DOHH2 (cell line): Measurements from ENCODE around the gene JARID2.

Source experiments
- H3F3A ChIP-seq: fragments of 200-600 bp; sonication (generic), shearing (Covaris generic); 2 replicates; pipeline ENCODE4 v1.6.0; 2016; ENCODE audit warnings: antibody characterized with exemption, mild to moderate bottlenecking; ENCODE audit not compliant: control insufficient read depth, insufficient read depth
- H3K27ac ChIP-seq: fragments of 200-600 bp; sonication (generic); 2 replicates; pipeline ENCODE4 v1.5.1; 2014; ENCODE audit warnings: low read depth, mild to moderate bottlenecking, low read length, moderate library complexity
- H3K27me3 ChIP-seq: fragments of 200-600 bp; sonication (generic); 2 replicates; pipeline ENCODE4 v1.6.1; 2014; ENCODE audit warnings: mild to moderate bottlenecking, low read length, mixed read lengths; ENCODE audit not compliant: control insufficient read depth
- H3K36me3 ChIP-seq: fragments of 200-600 bp; sonication (generic); 2 replicates; pipeline ENCODE4 v1.6.1; 2014; ENCODE audit warnings: mild to moderate bottlenecking, low read length, moderate library complexity, mixed read lengths; ENCODE audit not compliant: control insufficient read depth
- H3K4me1 ChIP-seq: fragments of 200-600 bp; sonication (generic); 2 replicates; pipeline ENCODE4 v1.6.1; 2014; ENCODE audit warnings: mild to moderate bottlenecking, low read length, mixed read lengths; ENCODE audit not compliant: control insufficient read depth
- H3K4me2 ChIP-seq: fragments of 200-600 bp; sonication (generic); 2 replicates; pipeline ENCODE4 v1.6.0; 2014; ENCODE audit warnings: mild to moderate bottlenecking, low read length, moderate library complexity
- H3K4me3 ChIP-seq: fragments of 200-600 bp; sonication (generic); 2 replicates; pipeline ENCODE4 v1.5.1; 2014; ENCODE audit warnings: mild to moderate bottlenecking, low read length, mixed read lengths
- H3K79me2 ChIP-seq: fragments of 200-600 bp; sonication (generic); 2 replicates; pipeline ENCODE4 v1.6.1; 2014; ENCODE audit warnings: mild to moderate bottlenecking, low read length, mixed read lengths; ENCODE audit not compliant: control insufficient read depth
- H3K9me2 ChIP-seq: fragments of 200-600 bp; sonication (generic); replicated peaks from 2 replicates; pipeline ENCODE4 v1.6.1; 2014; ENCODE audit warnings: mild to moderate bottlenecking, low read length, mixed read lengths; ENCODE audit not compliant: control insufficient read depth
- H3K9me3 ChIP-seq: fragments of 200-600 bp; sonication (generic); 2 replicates; pipeline ENCODE4 v1.6.1; 2014; ENCODE audit warnings: antibody characterized with exemption, low read length, mixed read lengths; ENCODE audit not compliant: control insufficient read depth, insufficient read depth
- H4K20me1 ChIP-seq: fragments of 200-600 bp; sonication (generic); 2 replicates; pipeline ENCODE4 v1.6.0; 2014; ENCODE audit warnings: low read depth, mild to moderate bottlenecking, antibody characterized with exemption, low read length, moderate library complexity; ENCODE audit not compliant: control insufficient read depth, insufficient read depth
- EZH2phosphoT487 ChIP-seq: fragments of 200-600 bp; sonication (generic); IDR thresholded peaks from 2 replicates; pipeline ENCODE4 v1.6.1; 2017; ENCODE audit warnings: borderline replicate concordance, mild to moderate bottlenecking, antibody characterized with exemption, low read length, moderate library complexity, mixed read lengths
- TF ChIP-seq, protein P1 (sequence below): fragments of 200-600 bp; sonication (generic); IDR thresholded peaks from one replicate; pipeline ENCODE4 v1.5.1; 2014; ENCODE audit warnings: antibody characterized with exemption, mild to moderate bottlenecking, low read depth, low read length; ENCODE audit not compliant: poor library complexity, severe bottlenecking

The JARID2 gene

GRCh38 chr6:15504040-15504495 lies 258.2 kb downstream of the JARID2 start:
- Histone ChIP-seq H3K79me2 (no peaks in the 10 kb centered on the region), H3F3A (no peaks in the 10 kb centered on the region), H3K9me2 (no peaks in the 10 kb centered on the region), H3K27me3 (no peaks in the 10 kb centered on the region), H3K9me3 (no peaks in the 10 kb centered on the region), H3K4me3 (no peak overlapping the region), H3K4me2 (no peak overlapping the region), H3K27ac (no peak overlapping the region), H3K4me1 (no peaks in the 10 kb centered on the region), H3K36me3 (no peaks in the 10 kb centered on the region), H4K20me1 (no peaks in the 10 kb centered on the region)
- TF ChIP-seq EZH2phosphoT487, result no peak
- TF ChIP-seq, protein P1, sequence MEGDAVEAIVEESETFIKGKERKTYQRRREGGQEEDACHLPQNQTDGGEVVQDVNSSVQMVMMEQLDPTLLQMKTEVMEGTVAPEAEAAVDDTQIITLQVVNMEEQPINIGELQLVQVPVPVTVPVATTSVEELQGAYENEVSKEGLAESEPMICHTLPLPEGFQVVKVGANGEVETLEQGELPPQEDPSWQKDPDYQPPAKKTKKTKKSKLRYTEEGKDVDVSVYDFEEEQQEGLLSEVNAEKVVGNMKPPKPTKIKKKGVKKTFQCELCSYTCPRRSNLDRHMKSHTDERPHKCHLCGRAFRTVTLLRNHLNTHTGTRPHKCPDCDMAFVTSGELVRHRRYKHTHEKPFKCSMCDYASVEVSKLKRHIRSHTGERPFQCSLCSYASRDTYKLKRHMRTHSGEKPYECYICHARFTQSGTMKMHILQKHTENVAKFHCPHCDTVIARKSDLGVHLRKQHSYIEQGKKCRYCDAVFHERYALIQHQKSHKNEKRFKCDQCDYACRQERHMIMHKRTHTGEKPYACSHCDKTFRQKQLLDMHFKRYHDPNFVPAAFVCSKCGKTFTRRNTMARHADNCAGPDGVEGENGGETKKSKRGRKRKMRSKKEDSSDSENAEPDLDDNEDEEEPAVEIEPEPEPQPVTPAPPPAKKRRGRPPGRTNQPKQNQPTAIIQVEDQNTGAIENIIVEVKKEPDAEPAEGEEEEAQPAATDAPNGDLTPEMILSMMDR, result no peak

DNA sequence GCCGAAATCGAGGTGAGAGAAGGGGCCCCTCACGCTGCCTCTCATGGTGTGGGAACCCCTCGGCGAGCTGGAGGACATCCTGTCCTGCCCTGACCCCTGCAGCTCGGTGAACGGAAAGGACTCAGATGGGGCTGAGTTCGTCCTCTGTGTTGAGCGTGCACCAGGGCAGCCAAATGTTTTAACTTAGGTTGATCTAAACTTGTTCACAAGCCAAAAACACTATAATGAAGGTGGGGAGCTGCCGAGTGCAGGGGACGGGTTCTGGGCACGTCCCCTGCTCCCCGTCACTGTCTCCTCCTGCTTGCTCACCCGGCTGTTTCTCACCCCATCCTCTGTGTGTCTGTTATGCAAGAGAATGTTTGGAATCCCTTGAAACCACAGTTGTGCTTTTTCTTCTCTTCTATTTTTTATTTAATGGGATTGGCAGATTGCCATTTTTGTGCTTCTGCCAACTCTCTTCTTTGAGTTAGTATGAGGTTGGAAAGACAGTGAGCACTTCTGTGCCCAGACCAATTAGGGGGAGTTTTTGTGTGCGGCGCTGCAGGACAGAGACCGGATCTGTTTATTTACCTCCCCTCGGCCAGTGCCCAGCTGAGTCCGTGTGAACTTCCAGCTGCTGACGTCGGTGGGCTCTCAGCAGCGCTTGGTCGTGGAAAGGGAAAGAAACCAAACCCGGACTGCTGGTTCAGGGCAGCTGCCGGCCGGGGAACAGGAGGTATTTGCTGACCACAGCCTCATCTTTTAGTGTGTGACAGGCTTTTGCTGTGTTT lies 258.9 kb downstream of the JARID2 start:
- H3F3A ChIP-seq, result no peaks in the 10 kb centered on the region
- no peaks in the 10 kb centered on the region for H3K36me3 ChIP-seq
- no peaks in the 10 kb centered on the region for H3K27me3 ChIP-seq
- no peaks in the 10 kb centered on the region for H3K4me1 ChIP-seq
- H3K9me3 ChIP-seq, result no peaks in the 10 kb centered on the region
- no peak overlapping the region for H3K4me3 ChIP-seq
- H3K79me2 ChIP-seq, result no peaks in the 10 kb centered on the region
- H4K20me1 ChIP-seq, result no peaks in the 10 kb centered on the region
- no peak overlapping the region for H3K27ac ChIP-seq
- TF ChIP-seq, protein P1, result no peak
- TF ChIP-seq EZH2phosphoT487, result no peak
- no peaks in the 10 kb centered on the region for H3K9me2 ChIP-seq
- H3K4me2 ChIP-seq, result no peak overlapping the region

- TF ChIP-seq EZH2phosphoT487, result no peak
- TF ChIP-seq, protein P1, result no peak
- H4K20me1 ChIP-seq, result no peaks in the 10 kb centered on the region
- no peak overlapping the region for H3K27ac ChIP-seq
- H3K27me3 ChIP-seq, result no peaks in the 10 kb centered on the region
- H3K9me2 ChIP-seq, result no peaks in the 10 kb centered on the region
- H3F3A ChIP-seq, result no peaks in the 10 kb centered on the region
- H3K79me2 ChIP-seq, result no peaks in the 10 kb centered on the region
- H3K4me2 ChIP-seq, result no peak overlapping the region
- H3K9me3 ChIP-seq, result no peaks in the 10 kb centered on the region
- no peaks in the 10 kb centered on the region for H3K36me3 ChIP-seq
- H3K4me1 ChIP-seq, result no peaks in the 10 kb centered on the region
- no peak overlapping the region for H3K4me3 ChIP-seq
These were observed 259.6 kb downstream of the JARID2 start for GRCh38 chr6:15505463-15505918.
